ENCODE measurements around the gene FGF11.

Gene FGF11

GRCh38 chr17:7403043-7403726, 36.1 kb upstream of the FGF11 start (continued):
- TF ChIP-seq ZNF621 (tag by site-specific recombination; IDR thresholded peaks at IDR 0.05) (no peak), ZNF747 (tag by site-specific recombination; IDR thresholded peaks at IDR 0.05) (no peak), ZNF311 (tag by site-specific recombination; IDR thresholded peaks at IDR 0.05; ENCODE audit: borderline replicate concordance) (no peak), OSR2 (tag by site-specific recombination; IDR thresholded peaks at IDR 0.05) (no peak), ZBTB48 (tag by site-specific recombination; IDR thresholded peaks at IDR 0.05) (0 out of 2 replicates have a peak, but pooled peaks have one; percentile 62), GLI2 (tag by site-specific recombination; IDR thresholded peaks at IDR 0.05; ENCODE audit: borderline replicate concordance, low read depth) (no peak), ZNF148 (tag by site-specific recombination; IDR thresholded peaks at IDR 0.05; ENCODE audit: borderline replicate concordance) (no peak), ZNF223 (tag by site-specific recombination; IDR thresholded peaks at IDR 0.05) (no peak), ZNF449 (tag by site-specific recombination; IDR thresholded peaks at IDR 0.05) (no peak), PRDM1 (tag by site-specific recombination; IDR thresholded peaks at IDR 0.05) (no peak), GLIS2 (tag by site-specific recombination; IDR thresholded peaks at IDR 0.05) (no peak), ZNF660 (tag by site-specific recombination; IDR thresholded peaks at IDR 0.05) (no peak), ZBTB6 (tag by site-specific recombination; IDR thresholded peaks at IDR 0.05) (no peak), PATZ1 (tag by site-specific recombination; IDR thresholded peaks at IDR 0.05) (peak; percentile 74), ZNF645 (tag by site-specific recombination; IDR thresholded peaks at IDR 0.05) (no peak), ZNF76 (tag by site-specific recombination; IDR thresholded peaks at IDR 0.05; ENCODE audit: borderline replicate concordance, low read depth) (0 out of 2 replicates have a peak, but pooled peaks have one; percentile 31), SP7 (tag by site-specific recombination; IDR thresholded peaks at IDR 0.05) (no peak), HIC1 (tag by site-specific recombination; IDR thresholded peaks at IDR 0.05) (peak; percentile 63; the same call in 1 of the 2 replicates), ZFHX2 (tag by site-specific recombination; conservative IDR thresholded peaks at IDR 0.05) (0 out of 2 replicates have a peak, but pooled peaks have one; percentile 10)
